Astrocyte of the hippocampus (primary cell): ENCODE measurements around the gene TNXB.
"Not testable (repeated sequence)": the region's sequence is repeated elsewhere in the genome, so short reads cannot be mapped to it uniquely, and the experiment has no call there.

Experiments used
- DNase-seq: peaks from one replicate; pipeline ENCODE4 v3.0.0; 2011; ENCODE audit warnings: low read depth, low spot score

Gene TNXB

GRCh38 chr6:32060966-32061655 is 48.0 kb downstream of the TNXB start:
- DNase-seq = peak; percentile 58

- peak; percentile 71 for DNase-seq
Observed at GRCh38 chr6:32058511-32058963, 50.6 kb downstream of the TNXB start.

GRCh38 chr6:32057966-32058365 is 51.2 kb downstream of the TNXB start:
- DNase-seq = no peak

GRCh38 chr6:32056254-32056653 is 52.9 kb downstream of the TNXB start:
- no peak for DNase-seq

- DNase-seq = not testable (repeated sequence)
Observed at GRCh38 chr6:32055756-32056155, 53.4 kb downstream of the TNXB start.

GRCh38 chr6:32053314-32053713 is 55.8 kb downstream of the TNXB start:
- DNase-seq = not testable (repeated sequence)

- not testable (repeated sequence) for DNase-seq
Observed at GRCh38 chr6:32052626-32053025, 56.5 kb downstream of the TNXB start.

- no peak for DNase-seq
Observed at GRCh38 chr6:32050562-32050961, 58.6 kb downstream of the TNXB start.

GRCh38 chr6:32049736-32050135 is 59.4 kb downstream of the TNXB start:
- DNase-seq = not testable (repeated sequence)

GRCh38 chr6:32049149-32049548 is 60.0 kb downstream of the TNXB start:
- not testable (repeated sequence) for DNase-seq

GRCh38 chr6:32047855-32048766 is 61.0 kb downstream of the TNXB start:
- DNase-seq = peak; percentile 75

GRCh38 chr6:32047539-32047854 is 61.6 kb downstream of the TNXB start:
- no peak for DNase-seq

GRCh38 chr6:32047084-32047478 is 62.1 kb downstream of the TNXB start:
- peak; percentile 40 for DNase-seq

GRCh38 chr6:32046450-32047083 is 62.6 kb downstream of the TNXB start:
- DNase-seq = peak; percentile 41

GRCh38 chr6:32045811-32046449 is 63.2 kb downstream of the TNXB start:
- no peak for DNase-seq

GRCh38 chr6:32044916-32045315 is 64.2 kb downstream of the TNXB start:
- DNase-seq = not testable (repeated sequence)

GRCh38 chr6:32043589-32044380 is 65.4 kb downstream of the TNXB start:
- not testable (repeated sequence) for DNase-seq

GRCh38 chr6:32042276-32042675 is 66.9 kb downstream of the TNXB start:
- DNase-seq = not testable (repeated sequence)

- not testable (repeated sequence) for DNase-seq
Observed at GRCh38 chr6:32041385-32041784, 67.8 kb downstream of the TNXB start.

GRCh38 chr6:32041050-32041321 is 68.2 kb downstream of the TNXB start:
- not testable (repeated sequence) for DNase-seq
